ENCODE measurements around the gene EDN1.

DNA sequence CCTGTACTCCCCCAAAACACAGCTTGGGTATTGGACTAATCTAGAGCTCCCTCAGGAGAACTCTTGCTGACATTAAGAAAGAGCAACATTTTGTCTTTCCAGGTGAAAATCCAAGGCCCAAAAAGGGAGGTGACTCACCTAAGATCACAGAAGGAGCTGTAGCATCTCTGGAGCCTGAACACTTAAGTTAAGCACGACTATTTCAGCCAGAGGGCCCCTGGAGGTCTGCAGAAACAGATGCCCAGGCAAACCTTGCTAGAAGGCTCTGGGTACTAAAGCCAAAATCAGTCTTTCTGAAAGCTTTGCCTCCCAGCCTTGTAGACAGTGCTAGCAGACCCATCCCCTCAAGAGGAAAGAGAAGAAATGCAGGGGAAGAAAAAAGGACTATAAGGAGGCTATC, 8.8 kb downstream of the EDN1 start:
- no peak for TF ChIP-seq CTCF (conservative IDR thresholded peaks at IDR 0.05 in 1 of 2, IDR thresholded peaks at IDR 0.05 in 1 of 2; ENCODE audit: low read depth in 1 of 2, low read length in 2 of 2)
- no peak for TF ChIP-seq EZH2 (IDR thresholded peaks at IDR 0.05; ENCODE audit: low read length, missing control alignments)

Data from fibroblast of lung (primary cell).